Spleen (tissue), 11 donors: Measurements from ENCODE around the gene YES1. TPM values are rescaled to one million over a fixed set of nuclear protein-coding genes. Genes with fewer than 3 reads are reported as not detected.

Experiments used
- DNase-seq: peaks from one replicate; pipeline ENCODE4 v3.0.0-alpha.2; 2020
- H3K27ac ChIP-seq, 8 donors: fragments of 200-600 bp; sonication (generic) in 7 of 8; 1 replicate in 4 of 8; 2 replicates in 4 of 8; pipeline versions ENCODE4 v1.5.0 to v1.8.0; 2016 to 2021; ENCODE audit warnings: inconsistent platforms in 4 of 8, mild to moderate bottlenecking in 4 of 8, moderate library complexity in 1 of 8
- H3K27me3 ChIP-seq, 7 donors: fragments of 200-600 bp; sonication (generic) in 6 of 7; replicated peaks in 1 of 7; 1 replicate in 4 of 7; 2 replicates in 3 of 7; pipeline versions ENCODE4 v1.5.0 to v1.8.0; 2016 to 2021; ENCODE audit warnings: inconsistent platforms in 3 of 7, mild to moderate bottlenecking in 1 of 7
- H3K36me3 ChIP-seq, 6 donors: fragments of 200-600 bp; sonication (generic) in 5 of 6; 1 replicate in 4 of 6; 2 replicates in 2 of 6; pipeline versions ENCODE4 v1.5.0 to v1.8.0; 2016 to 2021; ENCODE audit warnings: inconsistent platforms in 2 of 6
- H3K4me1 ChIP-seq, 6 donors: fragments of 200-600 bp; sonication (generic) in 5 of 6; 1 replicate in 3 of 6; 2 replicates in 3 of 6; pipeline versions ENCODE4 v1.5.0 to v1.8.0; 2016 to 2021; ENCODE audit warnings: inconsistent platforms in 3 of 6
- H3K4me3 ChIP-seq, 8 donors: fragments of 200-600 bp; sonication (generic) in 7 of 8; 1 replicate in 4 of 8; 2 replicates in 4 of 8; pipeline versions ENCODE4 v1.5.0 to v1.8.0; 2016 to 2021; ENCODE audit warnings: inconsistent platforms in 4 of 8, mild to moderate bottlenecking in 4 of 8, moderate library complexity in 2 of 8
- H3K9me3 ChIP-seq, 8 donors: fragments of 200-600 bp; sonication (generic) in 7 of 8; 1 replicate in 4 of 8; 2 replicates in 4 of 8; pipeline versions ENCODE4 v1.5.0 to v1.8.0; 2016 to 2021; ENCODE audit warnings: inconsistent platforms in 4 of 8
- POLR2A ChIP-seq, 3 donors: fragments of 450-650 bp; IDR thresholded peaks; one replicate each; pipeline ENCODE4 v1.5.1; 2017; ENCODE audit warnings: antibody characterized with exemption in 3 of 3, mild to moderate bottlenecking in 1 of 3
- POLR2AphosphoS5 ChIP-seq, 3 donors: sonication (generic); formaldehyde crosslinking; IDR thresholded peaks; one replicate each; pipeline ENCODE4 v1.5.1; 2017; ENCODE audit warnings: antibody characterized with exemption in 3 of 3
- WGBS, 5 donors: extraction: QIAGEN DNeasy Blood & Tissue Kit in 3 of 5; methylation state at CpG; one replicate each; pipeline versions ENCODE4 v1.1.5 to v1.1.7; 2013 to 2018; 5-methylcytosine and 5-hydroxymethylcytosine counted together
- intact Hi-C: fragments of 100-400 bp; cut with DNase I; formaldehyde crosslinking; loops from one replicate; pipeline ENCODE4 v1.15.0; 2023; ENCODE audit warnings: low total_unique reads
- polyA plus RNA-seq, 3 donors: library from polyadenylated mRNA; stranded (reverse); fragments of 200-250 nt; gene quantifications; one replicate each; pipeline ENCODE4 v1.2.1, GENCODE V29; 2013
- small RNA-seq, 4 donors: library from RNA; depleted of rRNA; stranded (forward); fragments of <200 nt; gene quantifications; one replicate each; pipeline ENCODE3, GENCODE V24; 2016
- total RNA-seq, 7 donors: library from RNA; depleted of rRNA in 3 of 7; stranded (reverse); fragments of >200 nt in 3 of 7; fragmentation: NEBNext Ultra II Directional in 4 of 7; extraction: Animal tissue kit (Norgen Biotek cat#: 25700) in 4 of 7; gene quantifications; one replicate each; pipeline versions ENCODE4 v1.1.0 to v1.2.1, GENCODE V29; 2016 to 2021
- TF ChIP-seq, protein P1 (sequence below), 11 experiments: fragments of 200-600 bp in 7 of 11; fragments of 450-650 bp in 4 of 11; sonication (generic) in 4 of 11; IDR thresholded peaks in 8 of 11; conservative IDR thresholded peaks in 3 of 11; 1 replicate in 7 of 11; 2 replicates in 4 of 11; pipeline versions ENCODE4 v1.4.0 to v1.8.0; 2016 to 2021; ENCODE audit warnings: antibody characterized with exemption in 11 of 11, inconsistent platforms in 4 of 11, mild to moderate bottlenecking in 1 of 11
- donor health status: healthy with polysubstance abuse.
- donor health status: DM: no; HTN: no; CAD: no; lungs with moderate emphysema.
- donor health status: DM: no; HTN: no; CAD: no.
- donor health status: Bipolar disorder and iron deficiency.
- donor health status: healthy.
- donor health status: DM: no; HTN: no; CAD: no.
- donor health status: DM: yes; HTN: yes; CAD: no.

Gene YES1
- total and polyA plus RNA-seq, 10 donors: 8.4 to 128 (median 60.9) TPM

DNA sequence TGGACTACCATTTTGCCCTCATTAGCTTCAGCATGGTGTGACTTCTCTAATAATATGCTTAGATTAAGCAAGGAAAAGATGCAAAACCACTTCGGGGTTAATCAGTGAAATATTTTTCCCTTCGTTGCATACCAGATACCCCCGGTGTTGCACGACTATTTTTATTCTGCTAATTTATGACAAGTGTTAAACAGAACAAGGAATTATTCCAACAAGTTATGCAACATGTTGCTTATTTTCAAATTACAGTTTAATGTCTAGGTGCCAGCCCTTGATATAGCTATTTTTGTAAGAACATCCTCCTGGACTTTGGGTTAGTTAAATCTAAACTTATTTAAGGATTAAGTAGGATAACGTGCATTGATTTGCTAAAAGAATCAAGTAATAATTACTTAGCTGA is 138.3 kb downstream of the YES1 start:
- intact Hi-C loops: no loop called here
- Histone ChIP-seq H3K27ac (no peak overlapping the region), H3K4me1 (no peaks in the 10 kb centered on the region), H3K27me3 (no peaks in the 10 kb centered on the region), H3K4me3 (no peak overlapping the region), H3K9me3 (no peaks in the 10 kb centered on the region), H3K36me3 (peaks cover 0 to 100% (median 64%) of the 10 kb centered on the region in 6 donors)
- DNase-seq: no peak
- TF ChIP-seq, protein P1, sequence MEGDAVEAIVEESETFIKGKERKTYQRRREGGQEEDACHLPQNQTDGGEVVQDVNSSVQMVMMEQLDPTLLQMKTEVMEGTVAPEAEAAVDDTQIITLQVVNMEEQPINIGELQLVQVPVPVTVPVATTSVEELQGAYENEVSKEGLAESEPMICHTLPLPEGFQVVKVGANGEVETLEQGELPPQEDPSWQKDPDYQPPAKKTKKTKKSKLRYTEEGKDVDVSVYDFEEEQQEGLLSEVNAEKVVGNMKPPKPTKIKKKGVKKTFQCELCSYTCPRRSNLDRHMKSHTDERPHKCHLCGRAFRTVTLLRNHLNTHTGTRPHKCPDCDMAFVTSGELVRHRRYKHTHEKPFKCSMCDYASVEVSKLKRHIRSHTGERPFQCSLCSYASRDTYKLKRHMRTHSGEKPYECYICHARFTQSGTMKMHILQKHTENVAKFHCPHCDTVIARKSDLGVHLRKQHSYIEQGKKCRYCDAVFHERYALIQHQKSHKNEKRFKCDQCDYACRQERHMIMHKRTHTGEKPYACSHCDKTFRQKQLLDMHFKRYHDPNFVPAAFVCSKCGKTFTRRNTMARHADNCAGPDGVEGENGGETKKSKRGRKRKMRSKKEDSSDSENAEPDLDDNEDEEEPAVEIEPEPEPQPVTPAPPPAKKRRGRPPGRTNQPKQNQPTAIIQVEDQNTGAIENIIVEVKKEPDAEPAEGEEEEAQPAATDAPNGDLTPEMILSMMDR (IDR thresholded peaks at IDR 0.05 in 8 of 11, conservative IDR thresholded peaks at IDR 0.05 in 3 of 11): no peak
- TF ChIP-seq POLR2AphosphoS5 (IDR thresholded peaks at IDR 0.05) (no peak), POLR2A (IDR thresholded peaks at IDR 0.05) (no peak)
- 69 to 78% (median 77%) methylated on average over 5 of the region's 5 CpGs for WGBS, 5 donors

- no peaks in the 10 kb centered on the region for H3K27me3 ChIP-seq
- intact Hi-C loops: no loop called here
- TF ChIP-seq POLR2AphosphoS5 (IDR thresholded peaks at IDR 0.05): no peak
- TF ChIP-seq, protein P1 (IDR thresholded peaks at IDR 0.05 in 8 of 11, conservative IDR thresholded peaks at IDR 0.05 in 3 of 11): no peak
- TF ChIP-seq POLR2A (IDR thresholded peaks at IDR 0.05): no peak
- 81 to 95% (median 90%) methylated on average over 3 of the region's 3 CpGs for WGBS, 5 donors
- no peak for DNase-seq
- H3K36me3 ChIP-seq: peaks cover 0 to 100% (median 61%) of the 10 kb centered on the region in 6 donors
- no peaks in the 10 kb centered on the region for H3K4me1 ChIP-seq
- no peak overlapping the region for H3K4me3 ChIP-seq
- no peak overlapping the region for H3K27ac ChIP-seq
- no peaks in the 10 kb centered on the region for H3K9me3 ChIP-seq
Measured at GRCh38 chr18:673317-673716, 138.7 kb downstream of the YES1 start.

Small RNA genes within 50 kb of the gene (small RNA-seq; reads per million reads assigned to genes)
- gene BOLA2P1 (0 reads per million in 4 donors), gene RNU1-109P (0 to 0.07 (median 0) reads per million in 4 donors)

Other genes starting within 250 kb of the YES1 start
- not detected for gene CETN1, start 231.9 kb downstream of the YES1 start, total RNA-seq
- gene CETN1, start 231.9 kb downstream of the YES1 start, polyA plus RNA-seq: not detected
- gene CLUL1, start 215.3 kb downstream of the YES1 start, total RNA-seq: 1 to 10 TPM in 1 of 7 donors, under 1 TPM in 1, not detected in 5; 0.61 to 5.1 TPM
- not detected for gene CLUL1, start 215.3 kb downstream of the YES1 start, polyA plus RNA-seq
- gene TYMS, start 154.6 kb downstream of the YES1 start, total RNA-seq: 10 to 100 TPM in 4 of 7 donors, 1 to 10 TPM in 3; 4.4 to 17.7 (median 14.4) TPM
- gene TYMS, start 154.6 kb downstream of the YES1 start, polyA plus RNA-seq: 10 to 100 TPM in 2 of 3 donors, 1 to 10 TPM in 1; 4.4 to 24.7 (median 16.1) TPM
- gene ENOSF1, start 99.6 kb downstream of the YES1 start, total RNA-seq: 100 to 1,000 TPM in 2 of 7 donors, 10 to 100 TPM in 5; 37.9 to 125 (median 76.8) TPM
- 10 to 100 TPM; 28.2 to 45.7 (median 37.2) TPM for gene ENOSF1, start 99.6 kb downstream of the YES1 start, polyA plus RNA-seq
- gene ADCYAP1, start 92.6 kb upstream of the YES1 start, total RNA-seq: under 1 TPM in 3 of 7 donors, not detected in 4; 0.34 to 0.82 (median 0.51) TPM
- gene ADCYAP1, start 92.6 kb upstream of the YES1 start, polyA plus RNA-seq: under 1 TPM in 2 of 3 donors, not detected in 1; 0.02 to 0.19 TPM